K562 (cell line): ENCODE measurements around the gene PDZD2.

Source experiments
- CAMTA2 ChIP-seq: fragments of 250-450 bp; sonication (Bioruptor Pico); conservative IDR thresholded peaks from 2 replicates; pipeline ENCODE4 v1.5.1; 2022
- CHD1 ChIP-seq: fragments of 200-600 bp; sonication (generic); IDR thresholded peaks from one replicate; pipeline ENCODE4 v1.6.1; 2012; ENCODE audit warnings: mild to moderate bottlenecking, moderate library complexity, low read length, inconsistent platforms
- FOXA3 ChIP-seq, 2 experiments: fragments of 450-650 bp in 1 of 2; sonication (generic) in 1 of 2; formaldehyde crosslinking; IDR thresholded peaks in 1 of 2; conservative IDR thresholded peaks in 1 of 2; 2 replicates each; pipeline versions ENCODE4 v1.4.0 to v1.8.0; 2020 to 2022; ENCODE audit warnings: mild to moderate bottlenecking in 2 of 2, missing genetic modification reagents in 1 of 2
- HCFC1 ChIP-seq: IDR thresholded peaks from 2 replicates; pipeline ENCODE4 v1.6.1; 2012; ENCODE audit warnings: low read depth, low read length, improper control_type of control experiment
- HNRNPH1 ChIP-seq: fragments of 200-400 bp; formaldehyde crosslinking; optimal IDR thresholded peaks from 2 replicates; pipeline ENCODE3; 2017; ENCODE audit warnings: low read depth, mild to moderate bottlenecking, low read length, moderate library complexity
- LCOR ChIP-seq: sonication (generic); formaldehyde crosslinking; IDR thresholded peaks from 2 replicates; pipeline ENCODE4 v1.8.0; 2022; ENCODE audit warnings: mild to moderate bottlenecking, missing genetic modification reagents
- MYC ChIP-seq, 2 experiments: fragments of 250-450 bp in 1 of 2; sonication (Bioruptor Pico) in 1 of 2; IDR thresholded peaks; 2 replicates each; pipeline versions ENCODE4 v1.5.1 to v1.6.1; 2012 to 2021; ENCODE audit warnings: low read depth in 2 of 2, borderline replicate concordance in 1 of 2, improper control_type of control experiment in 1 of 2, low read length in 1 of 2, mild to moderate bottlenecking in 1 of 2, moderate library complexity in 1 of 2
- PHB ChIP-seq: fragments of 250-450 bp; sonication (Bioruptor Pico); IDR thresholded peaks from 2 replicates; pipeline ENCODE4 v1.5.0; 2021
- PHTF2 ChIP-seq: fragments of 250-450 bp; sonication (Bioruptor Pico); IDR thresholded peaks from 2 replicates; pipeline ENCODE4 v1.5.0; 2021; ENCODE audit warnings: mild to moderate bottlenecking
- RFX5 ChIP-seq: IDR thresholded peaks from 2 replicates; pipeline ENCODE4 v1.6.1; 2011; ENCODE audit warnings: low read depth, mild to moderate bottlenecking, improper control_type of control experiment, low read length
- TAF1 ChIP-seq: IDR thresholded peaks from 2 replicates; pipeline ENCODE4 v1.6.1; 2011; ENCODE audit warnings: mild to moderate bottlenecking, low read length, moderate library complexity; ENCODE audit not compliant: insufficient read depth, control insufficient read depth, severe bottlenecking; ENCODE audit errors: extremely low read depth
- ZNF239 ChIP-seq: fragments of 250-450 bp; sonication (Bioruptor Pico); IDR thresholded peaks from 2 replicates; pipeline ENCODE4 v1.4.0; 2020; ENCODE audit warnings: mild to moderate bottlenecking
- ZNF274 ChIP-seq: IDR thresholded peaks from 2 replicates; pipeline ENCODE4 v1.6.1; 2011; ENCODE audit warnings: low read depth, mild to moderate bottlenecking, low read length, moderate library complexity, borderline replicate concordance

DNA sequence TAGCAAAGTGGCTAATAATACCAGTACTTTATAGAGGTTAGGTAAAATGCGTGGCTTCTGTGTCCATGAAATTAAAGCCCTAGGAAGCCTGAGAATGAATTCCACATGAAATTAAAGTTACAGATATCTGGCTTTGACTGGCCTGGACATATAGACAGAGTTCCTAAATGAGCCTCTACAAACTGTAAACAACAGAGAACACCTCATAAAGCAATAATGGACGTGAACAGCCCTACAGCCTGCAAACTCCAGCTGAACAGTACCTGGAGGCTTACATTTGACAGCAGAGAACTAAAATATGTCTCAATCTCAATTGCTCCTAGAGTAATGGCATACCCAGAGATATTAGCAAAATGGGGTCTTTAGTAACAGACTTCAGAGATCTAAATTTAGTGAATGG, 506.4 kb downstream of the PDZD2 start:
- TF ChIP-seq MYC (IDR thresholded peaks at IDR 0.05; ENCODE audit: low read depth, low read length) (no peak), MYC (CRISPR knock-in tag; IDR thresholded peaks at IDR 0.05; ENCODE audit: borderline replicate concordance, low read depth) (no peak), HNRNPH1 (no peak), ZNF274 (no peak), ZNF239 (CRISPR knock-in tag) (no peak), FOXA3 (CRISPR knock-in tag; conservative IDR thresholded peaks at IDR 0.05 in 1 of 2, IDR thresholded peaks at IDR 0.05 in 1 of 2) (no peak), TAF1 (no peak), CAMTA2 (CRISPR knock-in tag) (no peak), HCFC1 (no peak), PHB (no peak), CHD1 (no peak), PHTF2 (CRISPR knock-in tag) (no peak), RFX5 (no peak), LCOR (no peak)
